ENCODE measurements around the gene HOXD8. TPM values are rescaled to one million over a fixed set of nuclear protein-coding genes. Genes with fewer than 3 reads are reported as not detected.

HOXD8 gene
- total RNA-seq (2014; rRNA removed; shearing (Covaris generic)), result 11.7 and 13.9 TPM in 2 replicates
- 2.6 and 3.5 TPM in 2 replicates for polyA plus RNA-seq (2014; cell fraction: nucleus; rRNA removed)

- DNase-seq (ENCODE audit: extremely low read depth, low read depth), result peak; percentile 60
Measured at GRCh38 chr2:176128982-176129796, at the start of gene HOXD8. TSS of gene HOXD8 (plus strand) at chr2:176129705. CDS start at chr2:176130367, 662 bp downstream.

GRCh38 chr2:176079831-176080539 is 49.5 kb upstream of the HOXD8 start:
- DNase-seq (ENCODE audit: extremely low read depth, low read depth), result peak; percentile 33

- peak; percentile 8 for DNase-seq (ENCODE audit: extremely low read depth, low read depth)
Measured at GRCh38 chr2:176080540-176081375, 48.7 kb upstream of the HOXD8 start.

- DNase-seq (ENCODE audit: extremely low read depth, low read depth), result no peak
Measured at GRCh38 chr2:176081376-176081836, 48.1 kb upstream of the HOXD8 start.

- DNase-seq (ENCODE audit: extremely low read depth, low read depth), result no peak
Measured at GRCh38 chr2:176081837-176082524, 47.5 kb upstream of the HOXD8 start.

GRCh38 chr2:176082525-176082823 is 47.0 kb upstream of the HOXD8 start:
- no peak for DNase-seq (ENCODE audit: extremely low read depth, low read depth)

- DNase-seq (ENCODE audit: extremely low read depth, low read depth), result no peak
Measured at GRCh38 chr2:176082824-176083751, 46.4 kb upstream of the HOXD8 start.

GRCh38 chr2:176083796-176084261 is 45.7 kb upstream of the HOXD8 start, which contains the start of gene EVX2:
TSS of gene EVX2 (minus strand) at chr2:176083962. CDS start at chr2:176083776, 186 bp downstream.
- no peak for DNase-seq (ENCODE audit: extremely low read depth, low read depth)

- DNase-seq (ENCODE audit: extremely low read depth, low read depth), result no peak
Measured at GRCh38 chr2:176084611-176085119, 44.8 kb upstream of the HOXD8 start.

GRCh38 chr2:176085120-176085788 is 44.3 kb upstream of the HOXD8 start:
- DNase-seq (ENCODE audit: extremely low read depth, low read depth), result no peak

- DNase-seq (ENCODE audit: extremely low read depth, low read depth), result peak; percentile 45
Measured at GRCh38 chr2:176085861-176086771, 43.4 kb upstream of the HOXD8 start.

- DNase-seq (ENCODE audit: extremely low read depth, low read depth), result no peak
Measured at GRCh38 chr2:176087330-176088047, 42.0 kb upstream of the HOXD8 start.

GRCh38 chr2:176088048-176088936 is 41.2 kb upstream of the HOXD8 start:
- DNase-seq (ENCODE audit: extremely low read depth, low read depth), result peak; percentile 68

- DNase-seq (ENCODE audit: extremely low read depth, low read depth), result no peak
Measured at GRCh38 chr2:176088937-176089842, 40.3 kb upstream of the HOXD8 start.

All from NCI-H460 (cell line).